DOHH2 (cell line): ENCODE results near the gene KRT2.

ENCODE experiments used
- CTCF ChIP-seq: fragments of 200-600 bp; sonication (generic); IDR thresholded peaks from one replicate; pipeline ENCODE4 v1.5.1; 2014; ENCODE audit warnings: antibody characterized with exemption, mild to moderate bottlenecking, low read depth, low read length; ENCODE audit not compliant: poor library complexity, severe bottlenecking
- EZH2phosphoT487 ChIP-seq: fragments of 200-600 bp; sonication (generic); IDR thresholded peaks from 2 replicates; pipeline ENCODE4 v1.6.1; 2017; ENCODE audit warnings: borderline replicate concordance, mild to moderate bottlenecking, antibody characterized with exemption, low read length, moderate library complexity, mixed read lengths

GRCh38 chr12:52634266-52635056, 17.6 kb downstream of the KRT2 start:
- TF ChIP-seq CTCF (no peak), EZH2phosphoT487 (no peak)
